Lower lobe of right lung (tissue), 2 donors: Measurements from ENCODE around the gene CELF4. TPM values are rescaled to one million over a fixed set of nuclear protein-coding genes. Genes with fewer than 3 reads are reported as not detected.
A peak's percentile ranks its signal among the peaks of the same experiment; 100 is the strongest.

Experiments
- ATAC-seq, 2 donors: fragments of 200-7000 bp; cut with Tn5 transposase; one replicate each; pipeline ENCODE4 v1.9.1; 2020 to 2022; ENCODE audit warnings: mild to moderate bottlenecking in 2 of 2, moderate library complexity in 2 of 2
- DNase-seq: peaks from one replicate; pipeline ENCODE4 v3.0.0-alpha.2; 2020
- H3K27ac ChIP-seq: fragments of 200-600 bp; one replicate; pipeline ENCODE4 v1.8.0; 2022
- H3K27me3 ChIP-seq: fragments of 200-600 bp; one replicate; pipeline ENCODE4 v1.8.0; 2022; ENCODE audit warnings: low read depth
- H3K36me3 ChIP-seq: fragments of 200-600 bp; one replicate; pipeline ENCODE4 v1.8.0; 2022; ENCODE audit warnings: mild to moderate bottlenecking
- H3K4me1 ChIP-seq: fragments of 200-600 bp; one replicate; pipeline ENCODE4 v1.8.0; 2022
- H3K4me3 ChIP-seq: fragments of 200-600 bp; one replicate; pipeline ENCODE4 v1.8.0; 2022; ENCODE audit warnings: mild to moderate bottlenecking
- H3K9me3 ChIP-seq: fragments of 200-600 bp; one replicate; pipeline ENCODE4 v1.8.0; 2022
- CTCF ChIP-seq: fragments of 200-600 bp; IDR thresholded peaks from one replicate; pipeline ENCODE4 v1.8.0; 2022; ENCODE audit warnings: antibody characterized with exemption, mild to moderate bottlenecking
- intact Hi-C: fragments of 100-400 bp; cut with DNase I; formaldehyde crosslinking; loops from one replicate; pipeline ENCODE4 v1.11.0; 2022
- long read RNA-seq: library from polyadenylated mRNA; unstranded; transcript quantifications from one replicate; pipeline ENCODE4 v2.0.0, GENCODE V29; 2021
- total RNA-seq: library from RNA; stranded (reverse); fragmentation: NEBNext Ultra II Directional; extraction: Animal tissue kit (Norgen Biotek cat#: 25700); gene quantifications from one replicate; pipeline ENCODE4 v1.2.1, GENCODE V29; 2021
- donor health status: DM: no; HTN: yes; CAD: no; lungs with severe emphysema.

Gene CELF4
- 0.38 TPM for total RNA-seq
- long read RNA-seq, partial matches to known transcripts = 0 of 8 reads
- long read RNA-seq, other reads (novel, unspliced or antisense) = 8 of 8 reads

DNA sequence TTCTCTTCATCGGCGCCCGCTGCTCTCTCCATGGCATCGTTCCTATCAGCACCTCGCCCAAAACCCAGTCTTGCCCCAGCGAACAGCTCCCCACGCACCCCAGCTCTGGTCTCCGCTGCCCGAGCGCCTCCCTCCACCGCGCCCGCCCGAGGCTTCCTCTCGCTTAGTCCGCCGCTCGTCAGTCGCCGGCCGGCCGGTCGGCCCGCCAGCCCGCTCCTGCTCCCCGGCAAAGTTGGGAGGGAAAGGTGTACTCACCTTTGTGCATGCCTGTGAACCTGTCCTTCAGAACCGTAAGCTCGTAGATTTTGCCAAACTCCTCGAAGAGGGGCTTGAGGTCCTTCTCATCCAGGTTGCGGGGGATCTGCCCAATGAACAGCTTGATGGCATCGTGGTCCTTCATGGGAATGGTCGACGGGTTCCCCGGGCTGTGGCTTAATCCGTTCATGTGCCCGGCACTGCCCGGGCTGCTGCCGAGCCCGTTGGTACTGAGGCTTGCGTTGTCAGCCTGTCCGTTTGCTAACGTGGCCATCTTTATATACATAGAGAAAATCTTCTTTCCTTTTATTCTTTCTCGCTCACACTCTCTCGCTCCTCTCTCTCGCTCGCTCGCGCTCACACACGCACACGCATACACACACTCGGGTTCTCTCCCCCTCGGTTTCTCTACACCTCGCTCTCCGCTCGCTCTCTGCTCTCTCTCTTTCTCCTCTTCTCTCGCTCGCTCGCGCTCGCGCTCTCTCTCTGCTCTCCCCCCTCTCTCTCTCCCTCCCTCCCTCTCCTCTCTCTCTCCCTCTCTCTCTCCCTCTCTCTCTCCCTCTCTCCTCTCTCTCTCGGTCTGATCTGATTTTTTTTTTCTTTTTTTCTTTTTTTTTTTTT is at the start of gene CELF4:
CELF4 (minus strand) TSS at position 698 of the 876 bp plus-strand sequence.
- no peaks in the 10 kb centered on the region for H3K36me3 ChIP-seq
- no peak within 1 kb of the TSS for H3K27ac ChIP-seq
- no peaks in the 10 kb centered on the region for H3K9me3 ChIP-seq
- peaks cover 73% of the 10 kb centered on the region for H3K27me3 ChIP-seq
- peak within 1 kb of the TSS; percentile 61 for H3K4me3 ChIP-seq
- H3K4me1 ChIP-seq = peaks cover 24% of the 10 kb centered on the region
- no peak for TF ChIP-seq CTCF
- ATAC-seq = peak; percentile 33 to 44
- intact Hi-C loops = no loop called here
- no peak for DNase-seq

GRCh38 chr18:37613253-37613565 is 47.6 kb upstream of the CELF4 start:
- Histone ChIP-seq H3K4me1 (no peaks in the 10 kb centered on the region), H3K36me3 (no peaks in the 10 kb centered on the region), H3K4me3 (no peak overlapping the region), H3K27me3 (no peaks in the 10 kb centered on the region), H3K9me3 (no peaks in the 10 kb centered on the region), H3K27ac (no peak overlapping the region)
- intact Hi-C loops = no loop called here
- no peak for DNase-seq
- ATAC-seq = no peak
- no peak for TF ChIP-seq CTCF

DNA sequence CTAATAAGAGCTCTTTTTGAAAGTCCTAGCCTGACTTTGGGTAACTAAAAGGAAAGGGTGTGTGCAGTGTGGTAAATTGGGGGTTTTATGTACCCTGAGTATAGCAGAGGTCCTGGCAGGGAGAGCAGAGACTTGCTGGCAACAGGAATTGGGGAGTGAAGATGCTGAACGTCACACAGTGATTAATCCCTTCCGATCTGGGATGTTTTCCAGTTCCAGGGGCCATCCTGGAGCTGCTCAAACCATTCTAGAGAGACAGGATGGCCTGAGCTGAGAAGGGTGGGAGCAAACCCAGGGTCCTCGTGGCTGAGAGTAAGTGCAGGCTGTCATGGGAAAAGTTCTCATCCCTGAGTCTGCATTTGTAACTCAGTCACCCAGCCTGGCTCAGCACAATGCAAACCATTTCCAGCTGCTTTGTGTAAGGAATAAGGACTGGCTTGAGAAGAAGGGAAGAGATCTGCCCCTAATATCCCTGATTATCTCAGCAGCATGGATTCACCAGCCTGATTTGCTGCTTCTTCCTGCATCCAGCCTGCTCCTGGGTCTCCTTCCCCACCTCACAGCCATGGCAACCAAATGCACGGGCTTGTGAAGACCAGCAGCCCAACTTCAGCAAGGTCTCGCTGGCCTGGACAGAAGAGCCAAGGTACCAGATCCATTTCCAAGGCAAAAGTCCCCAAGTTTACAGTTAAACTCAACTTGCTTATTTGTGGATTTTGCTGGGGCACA is 47.1 kb upstream of the CELF4 start:
- DNase-seq (no peak), ATAC-seq (no peak)
- Histone ChIP-seq H3K4me1 (no peaks in the 10 kb centered on the region), H3K27me3 (no peaks in the 10 kb centered on the region), H3K36me3 (no peaks in the 10 kb centered on the region), H3K4me3 (no peak overlapping the region), H3K9me3 (no peaks in the 10 kb centered on the region), H3K27ac (no peak overlapping the region)
- intact Hi-C loops = no loop called here
- no peak for TF ChIP-seq CTCF

- TF ChIP-seq CTCF = no peak
Measured at GRCh38 chr18:37611614-37612279, 46.1 kb upstream of the CELF4 start.

DNA sequence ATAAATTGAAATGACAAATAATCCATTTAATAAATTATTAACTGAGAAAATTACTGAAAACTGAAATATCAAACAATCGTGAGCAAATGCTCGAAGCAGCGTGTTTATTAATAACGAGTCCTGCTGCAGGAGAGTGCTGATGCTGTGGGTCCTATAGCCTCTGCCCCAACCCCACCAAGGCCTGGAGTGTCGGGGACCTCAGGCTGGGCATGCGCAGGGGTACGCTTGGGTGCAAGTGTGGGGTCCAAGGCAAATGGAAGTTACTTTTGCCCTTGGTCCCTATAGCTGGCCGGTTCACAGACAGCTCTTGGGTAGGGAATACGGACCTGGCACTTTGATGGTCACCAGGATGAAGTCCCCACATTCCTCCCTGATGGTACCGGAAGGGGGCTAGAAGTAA is 43.3 kb upstream of the CELF4 start:
- no peaks in the 10 kb centered on the region for H3K4me1 ChIP-seq
- H3K27me3 ChIP-seq = no peaks in the 10 kb centered on the region
- H3K27ac ChIP-seq = no peak overlapping the region
- H3K9me3 ChIP-seq = no peaks in the 10 kb centered on the region
- ATAC-seq (no peak), DNase-seq (no peak)
- TF ChIP-seq CTCF = no peak
- H3K4me3 ChIP-seq = no peak overlapping the region
- H3K36me3 ChIP-seq = no peaks in the 10 kb centered on the region
- intact Hi-C loops = no loop called here

More at GRCh38 chr18:37611614-37612279, 46.1 kb upstream of the CELF4 start:
- no peak overlapping the region for H3K27ac ChIP-seq
- no peaks in the 10 kb centered on the region for H3K4me1 ChIP-seq
- no peaks in the 10 kb centered on the region for H3K9me3 ChIP-seq
- H3K4me3 ChIP-seq = no peak overlapping the region
- H3K27me3 ChIP-seq = no peaks in the 10 kb centered on the region
- intact Hi-C loops = no loop called here
- no peaks in the 10 kb centered on the region for H3K36me3 ChIP-seq
- DNase-seq (no peak), ATAC-seq (no peak)
